PC-9 (cell line): Measurements from ENCODE around the gene KIF5A.

Experiments
- EZH2 ChIP-seq: fragments of 200-600 bp; sonication (generic); IDR thresholded peaks from 2 replicates; pipeline ENCODE4 v1.8.0; 2017; ENCODE audit warnings: antibody characterized with exemption, low read depth
- TF ChIP-seq, protein P1 (sequence below): fragments of 200-600 bp; sonication (generic); conservative IDR thresholded peaks from 2 replicates; pipeline ENCODE4 v1.6.1; 2017; ENCODE audit warnings: mixed run types, antibody characterized with exemption, mild to moderate bottlenecking, moderate library complexity

DNA sequence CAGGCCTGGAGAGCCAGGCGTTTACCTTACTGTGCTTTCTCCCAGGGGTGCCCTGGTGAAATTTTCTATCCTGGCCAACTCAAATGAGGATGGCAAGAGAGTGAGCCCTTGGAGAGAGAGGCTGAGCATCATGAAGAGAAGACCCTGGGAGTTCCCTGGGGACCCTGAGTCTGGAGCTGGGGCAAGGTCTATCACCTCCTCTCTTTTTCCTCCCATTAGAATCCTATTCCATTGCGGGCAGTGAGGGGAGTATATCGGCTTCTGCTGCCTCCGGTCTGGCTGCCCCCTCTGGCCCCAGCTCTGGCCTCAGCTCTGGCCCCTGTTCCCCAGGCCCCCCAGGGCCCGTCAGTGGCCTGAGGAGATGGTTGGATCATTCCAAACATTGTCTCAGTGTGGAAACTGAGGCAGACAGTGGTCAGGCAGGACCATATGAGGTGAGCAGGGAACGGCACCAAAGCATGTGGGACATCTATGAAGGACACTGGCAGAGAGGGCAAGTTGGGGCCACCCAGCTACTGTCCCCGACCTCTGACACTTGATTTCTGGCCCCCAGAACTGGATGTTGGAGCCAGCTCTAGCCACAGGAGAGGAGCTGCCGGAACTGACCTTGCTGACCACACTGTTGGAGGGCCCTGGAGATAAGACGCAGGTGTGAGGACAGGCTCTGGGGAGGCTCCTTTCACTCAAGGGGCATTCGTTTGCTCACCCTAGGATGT, 63.0 kb downstream of the KIF5A start:
- TF ChIP-seq, protein P1, sequence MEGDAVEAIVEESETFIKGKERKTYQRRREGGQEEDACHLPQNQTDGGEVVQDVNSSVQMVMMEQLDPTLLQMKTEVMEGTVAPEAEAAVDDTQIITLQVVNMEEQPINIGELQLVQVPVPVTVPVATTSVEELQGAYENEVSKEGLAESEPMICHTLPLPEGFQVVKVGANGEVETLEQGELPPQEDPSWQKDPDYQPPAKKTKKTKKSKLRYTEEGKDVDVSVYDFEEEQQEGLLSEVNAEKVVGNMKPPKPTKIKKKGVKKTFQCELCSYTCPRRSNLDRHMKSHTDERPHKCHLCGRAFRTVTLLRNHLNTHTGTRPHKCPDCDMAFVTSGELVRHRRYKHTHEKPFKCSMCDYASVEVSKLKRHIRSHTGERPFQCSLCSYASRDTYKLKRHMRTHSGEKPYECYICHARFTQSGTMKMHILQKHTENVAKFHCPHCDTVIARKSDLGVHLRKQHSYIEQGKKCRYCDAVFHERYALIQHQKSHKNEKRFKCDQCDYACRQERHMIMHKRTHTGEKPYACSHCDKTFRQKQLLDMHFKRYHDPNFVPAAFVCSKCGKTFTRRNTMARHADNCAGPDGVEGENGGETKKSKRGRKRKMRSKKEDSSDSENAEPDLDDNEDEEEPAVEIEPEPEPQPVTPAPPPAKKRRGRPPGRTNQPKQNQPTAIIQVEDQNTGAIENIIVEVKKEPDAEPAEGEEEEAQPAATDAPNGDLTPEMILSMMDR: no peak
- no peak for TF ChIP-seq EZH2
